Measurements from ENCODE around the gene TSEN2. TPM values are rescaled to one million over a fixed set of nuclear protein-coding genes. Genes with fewer than 3 reads are reported as not detected.

Gene TSEN2
- total and polyA plus RNA-seq, 9 of the 15 experiments (the other 6 are each of a cell fraction or from before 2014, with no cell fraction given), result 38.5 to 76.3 (median 46.6) TPM

DNA sequence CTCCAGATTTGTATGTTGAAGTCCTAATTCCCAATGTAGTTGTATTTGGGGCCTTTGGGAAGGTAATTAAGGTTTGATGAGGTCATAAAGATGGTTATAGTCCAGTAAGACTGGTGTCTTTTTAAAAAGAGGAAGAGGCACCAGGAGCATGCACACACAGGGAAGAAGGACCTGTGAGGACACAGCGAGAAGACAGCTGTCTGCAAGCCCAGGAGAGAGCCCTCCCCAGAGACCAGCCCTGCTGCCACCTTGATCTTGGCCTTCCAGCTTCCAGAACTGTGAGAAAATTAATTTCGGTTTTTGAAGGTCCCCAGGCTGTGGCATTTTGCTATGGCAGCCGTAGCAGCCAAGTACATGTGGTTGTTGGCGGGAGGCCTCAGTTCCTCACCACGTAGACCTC lies 32.8 kb upstream of the TSEN2 start:
- Histone ChIP-seq H3K9me3 (replicated peaks; ENCODE audit: control insufficient read depth, insufficient read depth, low read depth, low read length) (no peaks in the 10 kb centered on the region), H2AFZ (ENCODE audit: low read depth, low read length) (no peak overlapping the region), H3K4me3 (no peak overlapping the region), H3K4me2 (ENCODE audit: insufficient read depth, low read length) (no peak overlapping the region), H3K9me1 (ENCODE audit: control insufficient read depth, insufficient read depth, low read length) (no peaks in the 10 kb centered on the region), H3K36me3 (ENCODE audit: control insufficient read depth, insufficient read depth, low read length) (no peaks in the 10 kb centered on the region), H3K4me1 (replicated peaks in 1 of 2; ENCODE audit: control insufficient read depth in 2 of 2, insufficient read depth in 2 of 2, low read length in 2 of 2) (no peaks in the 10 kb centered on the region), H3K27ac (ENCODE audit: extremely low read depth, low read depth, low read length) (no peak overlapping the region), H4K20me1 (replicated peaks; ENCODE audit: control insufficient read depth, insufficient read depth, low read length) (0 out of 2 replicates have a peak, but pooled peaks cover 5% of the 10 kb centered on the region), H3K27me3 (ENCODE audit: control insufficient read depth in 2 of 2, insufficient read depth in 2 of 2, low read length in 2 of 2) (peaks cover 2 to 22% of the 10 kb centered on the region in 2 experiments; a peak in 4 of 5 replicates), H3K79me2 (ENCODE audit: control insufficient read depth, insufficient read depth, low read length) (no peaks in the 10 kb centered on the region), H3K9ac (ENCODE audit: insufficient read depth in 1 of 2, low read depth in 2 of 2, low read length in 2 of 2) (no peak overlapping the region)
- FAIRE-seq, result no peak
- ATAC-seq, result no peak
- in situ Hi-C loops (cut with MboI) (no loop called here), intact Hi-C loops (cut with micrococcal nuclease) (no loop called here)
- no peak for DNase-seq (ENCODE audit: extremely low read depth in 1 of 4, low spot score in 3 of 4)
- no TSS peak for BruUV-seq (replicated peaks)
- ChIA-PET CTCF (ENCODE audit: low intra/inter-chr PET ratio) (no interaction called here), POLR2A (interaction anchor here (0.7 kb wide), 1 partner anchor 31 kb away, joined by 3 read pairs; no protein-coding TSS in a partner anchor)
- WGBS (ENCODE audit: insufficient coverage, low coverage, missing lambda C conversion rate), result 0% methylated on average over 5 of the region's 5 CpGs
- no peak for TF ChIP-seq KLF16 (IDR thresholded peaks at IDR 0.05)
- peak; percentile 53; the same call in 1 of the 2 replicates for TF ChIP-seq SPI1 (IDR thresholded peaks at IDR 0.05; ENCODE audit: borderline replicate concordance, low read depth, low read length)

DNA sequence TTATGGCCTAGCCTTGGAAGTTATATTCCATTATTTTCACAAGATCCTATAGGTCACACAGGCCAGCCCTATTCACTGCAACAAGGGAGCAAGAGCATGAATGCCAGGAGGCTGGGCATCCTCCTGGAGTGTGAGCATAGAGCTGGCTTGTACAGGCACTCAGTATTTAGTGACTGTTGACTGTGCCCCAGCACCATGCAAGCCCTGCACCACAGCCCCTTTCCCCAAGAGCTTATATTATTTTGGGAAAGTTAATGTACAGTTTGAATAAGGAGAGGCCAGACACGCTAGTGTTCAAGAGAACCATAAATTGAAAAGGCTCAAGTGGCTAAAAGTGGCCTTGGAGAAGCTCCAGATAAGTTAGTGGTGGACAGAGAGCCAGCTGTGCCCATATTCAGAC lies 32.3 kb upstream of the TSEN2 start:
- WGBS (ENCODE audit: insufficient coverage, low coverage, missing lambda C conversion rate), result 0% methylated on average over 1 of the region's 1 CpG
- CTCF ChIA-PET (ENCODE audit: low intra/inter-chr PET ratio), result no interaction called here
- no peak for TF ChIP-seq MTF1 (CRISPR knock-in tag; IDR thresholded peaks at IDR 0.05; ENCODE audit: borderline replicate concordance)
- TF ChIP-seq, protein P1, sequence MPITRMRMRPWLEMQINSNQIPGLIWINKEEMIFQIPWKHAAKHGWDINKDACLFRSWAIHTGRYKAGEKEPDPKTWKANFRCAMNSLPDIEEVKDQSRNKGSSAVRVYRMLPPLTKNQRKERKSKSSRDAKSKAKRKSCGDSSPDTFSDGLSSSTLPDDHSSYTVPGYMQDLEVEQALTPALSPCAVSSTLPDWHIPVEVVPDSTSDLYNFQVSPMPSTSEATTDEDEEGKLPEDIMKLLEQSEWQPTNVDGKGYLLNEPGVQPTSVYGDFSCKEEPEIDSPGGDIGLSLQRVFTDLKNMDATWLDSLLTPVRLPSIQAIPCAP (CRISPR knock-in tag; IDR thresholded peaks at IDR 0.05; ENCODE audit: borderline replicate concordance), result no peak
- TF ChIP-seq KDM1A (IDR thresholded peaks at IDR 0.05), result no peak
- TF ChIP-seq, protein P2, sequence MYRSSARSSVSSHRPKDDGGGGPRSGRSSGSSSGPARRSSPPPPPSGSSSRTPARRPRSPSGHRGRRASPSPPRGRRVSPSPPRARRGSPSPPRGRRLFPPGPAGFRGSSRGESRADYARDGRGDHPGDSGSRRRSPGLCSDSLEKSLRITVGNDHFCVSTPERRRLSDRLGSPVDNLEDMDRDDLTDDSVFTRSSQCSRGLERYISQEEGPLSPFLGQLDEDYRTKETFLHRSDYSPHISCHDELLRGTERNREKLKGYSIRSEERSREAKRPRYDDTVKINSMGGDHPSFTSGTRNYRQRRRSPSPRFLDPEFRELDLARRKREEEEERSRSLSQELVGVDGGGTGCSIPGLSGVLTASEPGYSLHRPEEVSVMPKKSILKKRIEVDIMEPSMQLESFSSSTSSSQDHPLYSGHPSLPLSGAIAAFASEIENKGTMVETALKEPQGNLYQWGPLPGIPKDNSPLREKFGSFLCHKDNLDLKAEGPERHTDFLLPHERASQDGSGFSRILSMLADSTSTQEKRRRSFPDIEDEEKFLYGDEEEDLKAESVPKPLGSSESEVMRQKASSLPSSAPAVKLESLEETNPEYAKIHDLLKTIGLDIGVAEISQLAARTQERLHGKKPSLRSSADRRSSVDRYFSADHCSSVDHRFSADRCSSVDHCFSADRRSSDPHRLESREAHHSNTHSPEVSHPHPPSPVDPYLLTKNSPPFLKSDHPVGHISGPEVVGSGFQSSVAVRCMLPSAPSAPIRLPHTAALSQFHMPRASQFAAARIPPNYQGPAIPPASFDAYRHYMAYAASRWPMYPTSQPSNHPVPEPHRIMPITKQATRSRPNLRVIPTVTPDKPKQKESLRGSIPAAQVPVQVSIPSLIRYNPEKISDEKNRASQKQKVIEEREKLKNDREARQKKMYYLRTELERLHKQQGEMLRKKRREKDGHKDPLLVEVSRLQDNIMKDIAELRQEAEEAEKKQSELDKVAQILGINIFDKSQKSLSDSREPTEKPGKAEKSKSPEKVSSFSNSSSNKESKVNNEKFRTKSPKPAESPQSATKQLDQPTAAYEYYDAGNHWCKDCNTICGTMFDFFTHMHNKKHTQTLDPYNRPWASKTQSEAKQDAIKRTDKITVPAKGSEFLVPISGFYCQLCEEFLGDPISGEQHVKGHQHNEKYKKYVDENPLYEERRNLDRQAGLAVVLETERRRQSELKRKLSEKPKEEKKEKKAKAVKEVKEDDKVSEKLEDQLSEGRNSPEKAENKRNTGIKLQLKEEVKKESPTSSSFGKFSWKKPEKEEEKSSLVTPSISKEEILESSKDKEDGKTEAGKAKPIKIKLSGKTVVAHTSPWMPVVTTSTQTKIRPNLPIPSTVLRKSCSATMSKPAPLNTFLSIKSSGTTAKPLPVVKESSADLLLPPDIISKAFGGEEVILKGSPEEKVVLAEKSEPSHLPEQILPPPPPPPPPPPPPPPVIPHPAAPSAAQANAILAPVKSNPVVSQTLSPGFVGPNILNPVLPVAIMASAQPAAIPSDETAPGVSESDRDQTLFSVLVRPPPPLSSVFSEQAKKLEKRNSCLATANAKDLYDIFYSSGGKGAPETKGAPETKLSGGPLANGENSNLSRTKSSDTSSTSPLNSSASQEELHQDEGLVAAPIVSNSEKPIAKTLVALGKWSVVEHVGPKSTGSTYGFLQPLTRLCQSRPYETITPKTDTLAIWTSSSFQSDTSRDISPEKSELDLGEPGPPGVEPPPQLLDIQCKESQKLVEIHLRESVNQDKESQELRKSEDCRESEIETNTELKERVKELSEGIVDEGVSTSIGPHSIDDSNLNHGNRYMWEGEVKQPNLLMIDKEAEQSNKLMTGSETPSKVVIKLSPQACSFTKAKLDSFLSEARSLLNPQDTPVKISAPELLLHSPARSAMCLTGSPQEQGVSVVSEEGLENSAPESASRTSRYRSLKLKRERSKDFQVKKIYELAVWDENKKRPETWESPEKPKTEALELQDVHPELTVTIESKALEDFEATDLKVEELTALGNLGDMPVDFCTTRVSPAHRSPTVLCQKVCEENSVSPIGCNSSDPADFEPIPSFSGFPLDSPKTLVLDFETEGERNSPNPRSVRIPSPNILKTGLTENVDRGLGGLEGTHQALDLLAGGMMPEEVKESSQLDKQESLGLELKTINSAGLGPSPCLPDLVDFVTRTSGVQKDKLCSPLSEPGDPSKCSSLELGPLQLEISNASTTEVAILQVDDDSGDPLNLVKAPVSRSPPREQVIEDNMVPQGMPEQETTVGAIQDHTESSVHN (IDR thresholded peaks at IDR 0.05; ENCODE audit: borderline replicate concordance in 1 of 2, low read depth in 1 of 2), result no peak
- no peak for TF ChIP-seq FOS (IDR thresholded peaks at IDR 0.05; ENCODE audit: extremely low read depth, insufficient read length)

More for the DNA sequence above, 32.3 kb upstream of the TSEN2 start:
- no peak overlapping the region for H3K27ac ChIP-seq (ENCODE audit: extremely low read depth, low read depth, low read length)
- H4K20me1 ChIP-seq (replicated peaks; ENCODE audit: control insufficient read depth, insufficient read depth, low read length), result 0 out of 2 replicates have a peak, but pooled peaks cover 5% of the 10 kb centered on the region
- H3K79me2 ChIP-seq (ENCODE audit: control insufficient read depth, insufficient read depth, low read length), result no peaks in the 10 kb centered on the region
- H3K4me3 ChIP-seq, result no peak overlapping the region
- ATAC-seq, result no peak
- peaks cover 2 to 27% of the 10 kb centered on the region in 2 experiments; a peak in 4 of 5 replicates for H3K27me3 ChIP-seq (ENCODE audit: control insufficient read depth in 2 of 2, insufficient read depth in 2 of 2, low read length in 2 of 2)
- DNase-seq (ENCODE audit: extremely low read depth in 1 of 4, low spot score in 3 of 4), result no peak
- H3K36me3 ChIP-seq (ENCODE audit: control insufficient read depth, insufficient read depth, low read length), result no peaks in the 10 kb centered on the region
- no peak overlapping the region for H3K9ac ChIP-seq (ENCODE audit: insufficient read depth in 1 of 2, low read depth in 2 of 2, low read length in 2 of 2)
- no peak for FAIRE-seq
- H3K4me2 ChIP-seq (ENCODE audit: insufficient read depth, low read length), result no peak overlapping the region
- in situ Hi-C loops (cut with MboI) (no loop called here), intact Hi-C loops (cut with micrococcal nuclease) (no loop called here)
- no peaks in the 10 kb centered on the region for H3K4me1 ChIP-seq (replicated peaks in 1 of 2; ENCODE audit: control insufficient read depth in 2 of 2, insufficient read depth in 2 of 2, low read length in 2 of 2)
- H2AFZ ChIP-seq (ENCODE audit: low read depth, low read length), result no peak overlapping the region
- BruUV-seq (replicated peaks), result no TSS peak
- no peaks in the 10 kb centered on the region for H3K9me1 ChIP-seq (ENCODE audit: control insufficient read depth, insufficient read depth, low read length)
- POLR2A ChIA-PET, result interaction anchor here (0.7 kb wide), 1 partner anchor 31 kb away, joined by 3 read pairs; no protein-coding TSS in a partner anchor
- H3K9me3 ChIP-seq (replicated peaks; ENCODE audit: control insufficient read depth, insufficient read depth, low read depth, low read length), result no peaks in the 10 kb centered on the region

All from K562 (cell line).